CMK (cell line): ENCODE data around the gene ACSL4.

Experiments used
- DNase-seq: peaks from one replicate; pipeline ENCODE4 v3.0.0-alpha.2; 2010; ENCODE audit warnings: low read depth

The ACSL4 gene

GRCh38 chrX:109596015-109596414, 137.0 kb downstream of the ACSL4 start:
- no peak for DNase-seq
